GM12878 (cell line): ENCODE results near the gene ATP10D.

Experiments used
- MTA3 ChIP-seq: IDR thresholded peaks from 2 replicates; pipeline ENCODE4 v1.6.1; 2012; ENCODE audit warnings: low read length, inconsistent platforms, borderline replicate concordance
- POLR2AphosphoS5 ChIP-seq: IDR thresholded peaks from 2 replicates; pipeline ENCODE4 v1.6.1; 2011; ENCODE audit warnings: mild to moderate bottlenecking, low read length, inconsistent platforms
- TF ChIP-seq, protein P1 (sequence below), 3 experiments: IDR thresholded peaks in 2 of 3; conservative IDR thresholded peaks in 1 of 3; 2 replicates each; pipeline ENCODE4 v1.5.1; 2011; ENCODE audit warnings: low read depth in 3 of 3, low read length in 3 of 3, mild to moderate bottlenecking in 3 of 3, control low read depth in 2 of 3, moderate library complexity in 2 of 3, inconsistent platforms in 1 of 3, mixed read lengths in 1 of 3; ENCODE audit not compliant: control insufficient read depth in 2 of 3, insufficient read depth in 1 of 3; ENCODE audit errors: extremely low read depth in 1 of 3

DNA sequence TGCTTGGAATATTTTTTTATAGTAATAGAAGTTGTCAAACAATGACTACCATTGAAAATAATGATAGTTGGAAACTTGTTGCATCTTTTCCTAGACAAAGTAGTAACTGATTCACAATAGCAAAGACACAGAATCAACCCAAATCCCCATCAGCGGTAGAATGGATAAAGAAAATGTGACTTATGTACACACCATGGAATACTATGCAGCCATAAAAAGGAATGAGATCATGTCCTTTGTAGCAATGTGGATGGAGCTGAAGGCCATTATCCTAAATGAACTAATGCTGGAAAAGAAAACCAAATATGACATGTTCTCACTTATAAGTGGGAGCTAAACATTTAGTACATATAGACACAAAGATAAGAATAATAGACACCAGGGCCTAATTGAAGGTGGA lies 49.7 kb downstream of the ATP10D start:
- TF ChIP-seq POLR2AphosphoS5 (no peak), MTA3 (no peak)
- TF ChIP-seq, protein P1, sequence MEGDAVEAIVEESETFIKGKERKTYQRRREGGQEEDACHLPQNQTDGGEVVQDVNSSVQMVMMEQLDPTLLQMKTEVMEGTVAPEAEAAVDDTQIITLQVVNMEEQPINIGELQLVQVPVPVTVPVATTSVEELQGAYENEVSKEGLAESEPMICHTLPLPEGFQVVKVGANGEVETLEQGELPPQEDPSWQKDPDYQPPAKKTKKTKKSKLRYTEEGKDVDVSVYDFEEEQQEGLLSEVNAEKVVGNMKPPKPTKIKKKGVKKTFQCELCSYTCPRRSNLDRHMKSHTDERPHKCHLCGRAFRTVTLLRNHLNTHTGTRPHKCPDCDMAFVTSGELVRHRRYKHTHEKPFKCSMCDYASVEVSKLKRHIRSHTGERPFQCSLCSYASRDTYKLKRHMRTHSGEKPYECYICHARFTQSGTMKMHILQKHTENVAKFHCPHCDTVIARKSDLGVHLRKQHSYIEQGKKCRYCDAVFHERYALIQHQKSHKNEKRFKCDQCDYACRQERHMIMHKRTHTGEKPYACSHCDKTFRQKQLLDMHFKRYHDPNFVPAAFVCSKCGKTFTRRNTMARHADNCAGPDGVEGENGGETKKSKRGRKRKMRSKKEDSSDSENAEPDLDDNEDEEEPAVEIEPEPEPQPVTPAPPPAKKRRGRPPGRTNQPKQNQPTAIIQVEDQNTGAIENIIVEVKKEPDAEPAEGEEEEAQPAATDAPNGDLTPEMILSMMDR (IDR thresholded peaks at IDR 0.05 in 2 of 3, conservative IDR thresholded peaks at IDR 0.05 in 1 of 3; ENCODE audit: control insufficient read depth in 2 of 3, extremely low read depth in 1 of 3, insufficient read depth in 1 of 3, low read depth in 3 of 3, low read length in 3 of 3), result no peak
